ENCODE results near the gene TBC1D5. TPM values are rescaled to one million over a fixed set of nuclear protein-coding genes. Genes with fewer than 3 reads are reported as not detected.

Gene TBC1D5
- total RNA-seq, 1 experiment from 2014 or later = 36.4 TPM

GRCh38 chr3:17278006-17278405, 464.4 kb downstream of the TBC1D5 start:
- Histone ChIP-seq H3K9me3 (no peaks in the 10 kb centered on the region), H3K27me3 (replicated peaks; ENCODE audit: control insufficient read depth, insufficient read depth, low read length) (no peaks in the 10 kb centered on the region), H3K4me1 (no peaks in the 10 kb centered on the region), H3K4me3 (ENCODE audit: low read depth, low read length) (no peak overlapping the region), H3K36me3 (ENCODE audit: control insufficient read depth, insufficient read depth, low read length) (no peaks in the 10 kb centered on the region)
- ChIA-PET CTCF (no interaction called here), POLR2A (no interaction called here)
- no peaks in the 10 kb centered on the region for H3K9me3 Mint-ChIP-seq (ENCODE audit: unreplicated experiment)
- no peaks in the 10 kb centered on the region for H3K27me3 Mint-ChIP-seq (ENCODE audit: insufficient read depth, unreplicated experiment)
- DNase-seq = no peak
- H3K27ac Mint-ChIP-seq (ENCODE audit: unreplicated experiment) = no peak overlapping the region
- intact Hi-C loops (cut with micrococcal nuclease; ENCODE audit: unreplicated experiment) = no loop called here
- TF ChIP-seq CTCF (IDR thresholded peaks at IDR 0.05; ENCODE audit: insufficient read depth in 1 of 2, low read depth in 1 of 2, low read length in 1 of 2, severe bottlenecking in 1 of 2, unreplicated experiment in 1 of 2) = no peak
- no peaks in the 10 kb centered on the region for H3K36me3 Mint-ChIP-seq (ENCODE audit: insufficient read depth, unreplicated experiment)
- no peak overlapping the region for H3K4me3 Mint-ChIP-seq (ENCODE audit: unreplicated experiment)
- H3K4me1 Mint-ChIP-seq (ENCODE audit: low read depth, unreplicated experiment) = no peaks in the 10 kb centered on the region
- BruUV-seq (replicated peaks) = no TSS peak

- no peak for DNase-seq
- POLR2A ChIA-PET = no interaction called here
- BruUV-seq (replicated peaks) = no TSS peak
- no peaks in the 10 kb centered on the region for H3K27me3 Mint-ChIP-seq (ENCODE audit: insufficient read depth, unreplicated experiment)
- intact Hi-C loops (cut with micrococcal nuclease; ENCODE audit: unreplicated experiment) = no loop called here
- CTCF ChIA-PET = no interaction called here
- no peaks in the 10 kb centered on the region for H3K9me3 Mint-ChIP-seq (ENCODE audit: unreplicated experiment)
- no peaks in the 10 kb centered on the region for H3K4me1 ChIP-seq
- no peak for TF ChIP-seq CTCF (IDR thresholded peaks at IDR 0.05; ENCODE audit: insufficient read depth in 1 of 2, low read depth in 1 of 2, low read length in 1 of 2, severe bottlenecking in 1 of 2, unreplicated experiment in 1 of 2)
- H3K9me3 ChIP-seq = no peaks in the 10 kb centered on the region
- no peak overlapping the region for H3K4me3 ChIP-seq (ENCODE audit: low read depth, low read length)
- H3K4me1 Mint-ChIP-seq (ENCODE audit: low read depth, unreplicated experiment) = no peaks in the 10 kb centered on the region
- no peak overlapping the region for H3K4me3 Mint-ChIP-seq (ENCODE audit: unreplicated experiment)
- no peaks in the 10 kb centered on the region for H3K36me3 ChIP-seq (ENCODE audit: control insufficient read depth, insufficient read depth, low read length)
- H3K36me3 Mint-ChIP-seq (ENCODE audit: insufficient read depth, unreplicated experiment) = no peaks in the 10 kb centered on the region
- H3K27me3 ChIP-seq (replicated peaks; ENCODE audit: control insufficient read depth, insufficient read depth, low read length) = no peaks in the 10 kb centered on the region
- H3K27ac Mint-ChIP-seq (ENCODE audit: unreplicated experiment) = no peak overlapping the region
Observed at GRCh38 chr3:17266846-17267245, 475.6 kb downstream of the TBC1D5 start.

- CTCF ChIA-PET = no interaction called here
- BruUV-seq (replicated peaks) = no TSS peak
- intact Hi-C loops (cut with micrococcal nuclease; ENCODE audit: unreplicated experiment) = no loop called here
Observed at GRCh38 chr3:17261627-17262369, 480.6 kb downstream of the TBC1D5 start.

More at GRCh38 chr3:17261627-17262369, 480.6 kb downstream of the TBC1D5 start:
- Histone ChIP-seq H3K4me1 (no peaks in the 10 kb centered on the region), H3K4me3 (ENCODE audit: low read depth, low read length) (no peak overlapping the region), H3K27me3 (replicated peaks; ENCODE audit: control insufficient read depth, insufficient read depth, low read length) (no peaks in the 10 kb centered on the region), H3K36me3 (ENCODE audit: control insufficient read depth, insufficient read depth, low read length) (no peaks in the 10 kb centered on the region), H3K9me3 (no peaks in the 10 kb centered on the region)
- no peaks in the 10 kb centered on the region for H3K4me1 Mint-ChIP-seq (ENCODE audit: low read depth, unreplicated experiment)
- no peaks in the 10 kb centered on the region for H3K27me3 Mint-ChIP-seq (ENCODE audit: insufficient read depth, unreplicated experiment)
- H3K27ac Mint-ChIP-seq (ENCODE audit: unreplicated experiment) = no peak overlapping the region
- no peak overlapping the region for H3K4me3 Mint-ChIP-seq (ENCODE audit: unreplicated experiment)
- H3K9me3 Mint-ChIP-seq (ENCODE audit: unreplicated experiment) = no peaks in the 10 kb centered on the region
- POLR2A ChIA-PET = no interaction called here
- TF ChIP-seq CTCF (IDR thresholded peaks at IDR 0.05; ENCODE audit: insufficient read depth in 1 of 2, low read depth in 1 of 2, low read length in 1 of 2, severe bottlenecking in 1 of 2, unreplicated experiment in 1 of 2) = no peak
- DNase-seq = no peak
- H3K36me3 Mint-ChIP-seq (ENCODE audit: insufficient read depth, unreplicated experiment) = no peaks in the 10 kb centered on the region
